Measurements from ENCODE around the gene SAP25. TPM values are rescaled to one million over a fixed set of nuclear protein-coding genes. Genes with fewer than 3 reads are reported as not detected.

SAP25 gene
- total and polyA plus RNA-seq, 2 of the 8 experiments (the other 6 are each of a cell fraction or from before 2014, with no cell fraction given), result 3.6 to 5.8 TPM

- DNase-seq (ENCODE audit: low read depth in 1 of 2, low spot score in 2 of 2), result no peak
- Histone ChIP-seq H4K8ac (ENCODE audit: extremely low read depth, insufficient read depth, low read length) (no peak overlapping the region), H2BK15ac (ENCODE audit: low read length) (peak overlapping the region; percentile 76; the same call in 1 of the 2 replicates), H2AK5ac (ENCODE audit: low read depth, low read length) (0 out of 2 replicates have a peak overlapping the region, but pooled peaks have one; percentile 66), H2AFZ (ENCODE audit: low read length) (no peak overlapping the region), H2BK20ac (ENCODE audit: low read length) (no peak overlapping the region), H3K4me2 (ENCODE audit: insufficient read depth in 1 of 2, low read depth in 2 of 2, low read length in 2 of 2) (peak overlapping the region; percentile 75 to 92), H3K79me2 (ENCODE audit: control insufficient read depth in 1 of 2, insufficient read depth in 2 of 2, low read length in 2 of 2) (peaks cover 0 to 11% of the 10 kb centered on the region in 2 experiments; a peak in 1 of 4 replicates), H3K27me3 (replicated peaks in 1 of 4; ENCODE audit: control insufficient read depth in 3 of 4, extremely low read depth in 1 of 4, insufficient read depth in 3 of 4, low read length in 3 of 4) (peaks cover 0 to 2% (median 0%) of the 10 kb centered on the region in 4 experiments; a peak in 1 of 7 replicates), H3K27ac (ENCODE audit: low read depth, low read length) (peak overlapping the region; percentile 86), H3K56ac (replicated peaks; ENCODE audit: insufficient read length, low read depth, low read length) (no peak overlapping the region), H3K14ac (ENCODE audit: insufficient read length) (no peak overlapping the region), H4K20me1 (replicated peaks in 1 of 2; ENCODE audit: control insufficient read depth in 1 of 2, insufficient read depth in 2 of 2, low read length in 2 of 2) (peaks cover 2 to 11% of the 10 kb centered on the region in 2 experiments), H4K91ac (replicated peaks; ENCODE audit: insufficient read length, low read length) (no peak overlapping the region), H3K23ac (ENCODE audit: insufficient read length) (no peak overlapping the region), H2BK5ac (ENCODE audit: low read depth, low read length) (peak overlapping the region; percentile 96), H3K4me3 (ENCODE audit: extremely low read depth in 1 of 4, insufficient read depth in 2 of 4, low read depth in 3 of 4, low read length in 4 of 4) (peak overlapping the region; percentile 80 to 88 (median 80)), H4K5ac (ENCODE audit: insufficient read length, low read depth, low read length) (no peak overlapping the region), H3K79me1 (ENCODE audit: low read depth, low read length) (peaks cover 5% of the 10 kb centered on the region), H3K9ac (replicated peaks in 1 of 4; ENCODE audit: extremely low read depth in 1 of 4, low read depth in 3 of 4, low read length in 3 of 4) (peak overlapping the region in 3 of 4 experiments; percentile 25 to 83 (median 64); a peak in 6 of 7 replicates), H3K36me3 (ENCODE audit: control insufficient read depth in 2 of 4, insufficient read depth in 4 of 4, low read length in 3 of 4) (peaks cover 12 to 22% (median 17%) of the 10 kb centered on the region in 4 experiments), H3K9me3 (ENCODE audit: insufficient read depth in 2 of 2, low read depth in 1 of 2, low read length in 1 of 2) (no peaks in the 10 kb centered on the region), H3K4ac (replicated peaks; ENCODE audit: insufficient read length, low read depth, low read length) (no peak overlapping the region), H2BK12ac (ENCODE audit: low read depth, low read length) (no peak overlapping the region; the same call in 1 of the 2 replicates), H3K23me2 (ENCODE audit: low read depth, low read length) (peaks cover 17% of the 10 kb centered on the region), H3K4me1 (replicated peaks in 1 of 4; ENCODE audit: control insufficient read depth in 3 of 4, insufficient read depth in 4 of 4, low read length in 3 of 4) (peaks cover 0 to 31% (median 17%) of the 10 kb centered on the region in 4 experiments; a peak in 6 of 7 replicates), H3K18ac (ENCODE audit: extremely low read depth, low read length) (peak overlapping the region; percentile 95), H2BK120ac (replicated peaks; ENCODE audit: low read depth, low read length) (no peak overlapping the region)
- CTCF ChIA-PET (ENCODE audit: partially characterized antibody), result interaction anchor here (0.8 to 11.4 kb wide), 26 partner anchors 7 to 587 kb away, joined by 3 to 171 read pairs (median 4); partner anchors contain the start of genes POP7, SAP25 and ZCWPW1
- 7% methylated on average over 18 of the region's 20 CpGs; no CpG with 5 or more reads in 1 of the 2 experiments for WGBS, 2 experiments (ENCODE audit: extremely low coverage in 1 of 2, insufficient coverage in 1 of 2, insufficient read length in 1 of 2, insufficient replicate concordance in 2 of 2, low coverage in 1 of 2, low lambda C conversion rate in 2 of 2, missing lambda C conversion rate in 1 of 2)
- POLR2A ChIA-PET (ENCODE audit: partially characterized antibody), result interaction anchor here (0.9 to 10.0 kb wide), 31 partner anchors 7 to 267 kb away, joined by 3 to 172 read pairs (median 5); partner anchors contain the start of genes MEPCE, MOSPD3, PCOLCE and POP7
- FAIRE-seq, result no peak
- peak; percentile 91 for TF ChIP-seq CREB1 (IDR thresholded peaks at IDR 0.05)
- TF ChIP-seq JUN (IDR thresholded peaks at IDR 0.05; ENCODE audit: low read depth, low read length), result no peak
- peak; percentile 54; the same call in 1 of the 2 replicates for TF ChIP-seq TEAD4 (IDR thresholded peaks at IDR 0.05; ENCODE audit: low read depth, low read length)
- TF ChIP-seq SIN3A (conservative IDR thresholded peaks at IDR 0.05 in 1 of 2, IDR thresholded peaks at IDR 0.05 in 1 of 2; ENCODE audit: low read depth in 1 of 2, low read length in 2 of 2), result peak in 1 of 2 experiments; percentile 56; a peak in 1 of 4 replicates
- no peak for TF ChIP-seq SAP30 (IDR thresholded peaks at IDR 0.05; ENCODE audit: insufficient read depth, insufficient replicate concordance, low read length)
- no peak for TF ChIP-seq TCF12 (IDR thresholded peaks at IDR 0.05; ENCODE audit: low read depth, low read length)
- no peak for TF ChIP-seq RFX5 (IDR thresholded peaks at IDR 0.05; ENCODE audit: borderline replicate concordance, low read depth, low read length)
- TF ChIP-seq CBX5 (IDR thresholded peaks at IDR 0.05; ENCODE audit: low read depth, low read length), result no peak
- TF ChIP-seq USF2 (IDR thresholded peaks at IDR 0.05; ENCODE audit: low read length), result no peak
Measured at GRCh38 chr7:100584683-100585510, 11.2 kb upstream of the SAP25 start.
